Nephron progenitor cell (in vitro differentiated cells): ENCODE results near the gene ZFP91.

Experiments used
- DNase-seq: peaks from one replicate; pipeline ENCODE4 v3.0.0; 2021
- H3K27ac Mint-ChIP-seq: 2 replicates; pipeline ENCODE4 v1.8.0; 2021; ENCODE audit warnings: mild to moderate bottlenecking, moderate library complexity, mixed read lengths
- H3K27me3 Mint-ChIP-seq: 2 replicates; pipeline ENCODE4 v1.8.0; 2021; ENCODE audit warnings: mild to moderate bottlenecking, low read depth, mixed read lengths; ENCODE audit not compliant: poor library complexity
- H3K36me3 Mint-ChIP-seq: 2 replicates; pipeline ENCODE4 v1.8.0; 2021; ENCODE audit warnings: low read depth, mixed read lengths
- H3K4me1 Mint-ChIP-seq: 2 replicates; pipeline ENCODE4 v1.8.0; 2021; ENCODE audit warnings: mixed read lengths
- H3K4me3 Mint-ChIP-seq: 2 replicates; pipeline ENCODE4 v1.8.0; 2021; ENCODE audit warnings: mild to moderate bottlenecking, moderate library complexity, mixed read lengths
- H3K9me3 Mint-ChIP-seq: 2 replicates; pipeline ENCODE4 v1.8.0; 2021; ENCODE audit warnings: mild to moderate bottlenecking, moderate library complexity, mixed read lengths
- CTCF ChIP-seq: fragments of 200-600 bp; sonication (generic); IDR thresholded peaks from 2 replicates; pipeline ENCODE4 v1.5.0; 2021; ENCODE audit warnings: antibody characterized with exemption

Gene ZFP91

GRCh38 chr11:58659910-58660570 is 81.2 kb downstream of the ZFP91 start:
- TF ChIP-seq CTCF: no peak
- Mint-ChIP-seq H3K4me1 (no peaks in the 10 kb centered on the region), H3K36me3 (no peaks in the 10 kb centered on the region), H3K27me3 (peaks cover 14% of the 10 kb centered on the region), H3K27ac (no peak overlapping the region), H3K4me3 (no peak overlapping the region), H3K9me3 (no peaks in the 10 kb centered on the region)
- DNase-seq: no peak
